HG02759 (cell line): ENCODE data around the gene PLEKHA8.
A peak's percentile ranks its signal among the peaks of the same experiment; 100 is the strongest.

Source experiments
- ATAC-seq: cut with Tn5 transposase; IDR thresholded peaks from one replicate; pipeline ENCODE4 v1.9.1; 2021; ENCODE audit warnings: mild to moderate bottlenecking, moderate library complexity; ENCODE audit not compliant: unreplicated experiment

PLEKHA8 gene

GRCh38 chr7:30143748-30144251, 115.6 kb downstream of the PLEKHA8 start:
- ATAC-seq: peak; percentile 62

GRCh38 chr7:30144657-30145306, 116.6 kb downstream of the PLEKHA8 start:
- ATAC-seq: no peak

- no peak for ATAC-seq
Measured at GRCh38 chr7:30145426-30145970, 117.3 kb downstream of the PLEKHA8 start.

- no peak for ATAC-seq
Measured at GRCh38 chr7:30146127-30146612, 118.0 kb downstream of the PLEKHA8 start.

GRCh38 chr7:30147223-30147622, 119.0 kb downstream of the PLEKHA8 start:
- no peak for ATAC-seq

GRCh38 chr7:30147785-30148184, 119.6 kb downstream of the PLEKHA8 start:
- no peak for ATAC-seq

GRCh38 chr7:30148426-30148825, 120.2 kb downstream of the PLEKHA8 start:
- no peak for ATAC-seq

GRCh38 chr7:30148951-30149459, 120.8 kb downstream of the PLEKHA8 start:
- ATAC-seq: peak; percentile 50

GRCh38 chr7:30149640-30150272, 121.5 kb downstream of the PLEKHA8 start:
- no peak for ATAC-seq

GRCh38 chr7:30150711-30151110, 122.5 kb downstream of the PLEKHA8 start:
- no peak for ATAC-seq

GRCh38 chr7:30154111-30154587, 125.9 kb downstream of the PLEKHA8 start:
- ATAC-seq: no peak

GRCh38 chr7:30155481-30155880, 127.3 kb downstream of the PLEKHA8 start:
- ATAC-seq: no peak

GRCh38 chr7:30157204-30157603, 129.0 kb downstream of the PLEKHA8 start:
- no peak for ATAC-seq

GRCh38 chr7:30159163-30159562, 131.0 kb downstream of the PLEKHA8 start:
- no peak for ATAC-seq

GRCh38 chr7:30159698-30160143, 131.5 kb downstream of the PLEKHA8 start:
- ATAC-seq: no peak

GRCh38 chr7:30160329-30160728, 132.1 kb downstream of the PLEKHA8 start:
- no peak for ATAC-seq

GRCh38 chr7:30162133-30162532, 133.9 kb downstream of the PLEKHA8 start:
- ATAC-seq: no peak

- peak; percentile 40 for ATAC-seq
Measured at GRCh38 chr7:30162622-30163124, 134.5 kb downstream of the PLEKHA8 start.

GRCh38 chr7:30163231-30163894, 135.2 kb downstream of the PLEKHA8 start:
- ATAC-seq: peak; percentile 61

- no peak for ATAC-seq
Measured at GRCh38 chr7:30164567-30164966, 136.4 kb downstream of the PLEKHA8 start.

GRCh38 chr7:30165590-30165989, 137.4 kb downstream of the PLEKHA8 start:
- ATAC-seq: no peak
